Gastrocnemius medialis (tissue), 4 donors: ENCODE measurements around the gene RAD51D. TPM values are rescaled to one million over a fixed set of nuclear protein-coding genes. Genes with fewer than 3 reads are reported as not detected.

Experiments
- ATAC-seq, 2 donors: fragments of 150-250 bp; one replicate each; pipeline ENCODE4 v1.9.1; 2016
- DNase-seq, 2 donors: peaks; one replicate each; pipeline ENCODE4 v3.0.0-alpha.2; 2019
- H3K27ac ChIP-seq, 4 donors: fragments of 200-600 bp; sonication (generic); 1 replicate in 1 of 4; 2 replicates in 3 of 4; pipeline ENCODE4 v1.5.1; 2016 to 2018; ENCODE audit warnings: mild to moderate bottlenecking in 2 of 4, moderate library complexity in 1 of 4
- H3K27me3 ChIP-seq, 3 donors: fragments of 200-600 bp; sonication (generic) in 2 of 3; 1 replicate in 1 of 3; 2 replicates in 2 of 3; pipeline versions ENCODE4 v1.5.1 to v1.6.0; 2016 to 2019; ENCODE audit warnings: mild to moderate bottlenecking in 1 of 3, moderate library complexity in 1 of 3
- H3K36me3 ChIP-seq, 2 donors: fragments of 200-600 bp; sonication (generic) in 1 of 2; one replicate each; pipeline ENCODE4 v1.5.1; 2017 to 2018
- H3K4me1 ChIP-seq, 2 donors: fragments of 200-600 bp; sonication (generic) in 1 of 2; one replicate each; pipeline ENCODE4 v1.5.1; 2016 to 2017; ENCODE audit warnings: mild to moderate bottlenecking in 2 of 2
- H3K4me3 ChIP-seq, 4 donors: fragments of 200-600 bp; sonication (generic) in 3 of 4; 1 replicate in 1 of 4; 2 replicates in 3 of 4; pipeline ENCODE4 v1.5.1; 2016 to 2019; ENCODE audit warnings: mild to moderate bottlenecking in 2 of 4
- H3K9me3 ChIP-seq, 3 donors: fragments of 200-600 bp; sonication (generic) in 2 of 3; 1 replicate in 1 of 3; 2 replicates in 2 of 3; pipeline ENCODE4 v1.5.1; 2016 to 2019
- CTCF ChIP-seq, 5 experiments: fragments of 450-650 bp in 3 of 5; fragments of 200-600 bp in 2 of 5; sonication (generic) in 2 of 5; IDR thresholded peaks in 4 of 5; conservative IDR thresholded peaks in 1 of 5; 1 replicate in 4 of 5; 2 replicates in 1 of 5; pipeline ENCODE4 v1.5.1; 2016 to 2019; ENCODE audit warnings: antibody characterized with exemption in 5 of 5, mild to moderate bottlenecking in 3 of 5, moderate library complexity in 3 of 5
- POLR2A ChIP-seq, 2 donors: fragments of 450-650 bp; IDR thresholded peaks; one replicate each; pipeline ENCODE4 v1.6.1; 2017; ENCODE audit warnings: antibody characterized with exemption in 2 of 2, mild to moderate bottlenecking in 2 of 2, moderate library complexity in 2 of 2
- in situ Hi-C, 4 donors: fragments of 200-750 bp; cut with MboI; loops; one replicate each; pipeline versions ENCODE4 v1.15.0 to v1.8.0; 2017; ENCODE audit warnings: low sequenced_read_pairs in 4 of 4
- intact Hi-C: fragments of 100-400 bp; cut with DNase I; formaldehyde crosslinking; loops from one replicate; pipeline ENCODE4 v1.15.1; 2023; ENCODE audit warnings: low total_unique reads
- total RNA-seq, 4 donors: library from RNA; depleted of rRNA; stranded (reverse); fragments of >200 nt; gene quantifications; one replicate each; pipeline versions ENCODE4 v1.1.0 to v1.2.3, GENCODE V29; 2016

Gene RAD51D
- total RNA-seq, 4 donors from 2014 or later = 2.5 to 5.2 (median 2.8) TPM

- TF ChIP-seq POLR2A (IDR thresholded peaks at IDR 0.05) (peak; percentile 59 to 75), CTCF (IDR thresholded peaks at IDR 0.05 in 4 of 5, conservative IDR thresholded peaks at IDR 0.05 in 1 of 5) (peak in 1 of 5 experiments; percentile 13)
- Histone ChIP-seq H3K9me3 (no peaks in the 10 kb centered on the region), H3K4me1 (peaks cover 13 to 30% of the 10 kb centered on the region in 2 donors), H3K36me3 (no peaks in the 10 kb centered on the region), H3K27ac (peak within 1 kb of the TSS; percentile 87 to 97 (median 90)), H3K27me3 (no peaks in the 10 kb centered on the region), H3K4me3 (peak within 1 kb of the TSS; percentile 47 to 57 (median 54))
- DNase-seq = peak; percentile 93 to 95
- peak; percentile 99 to 100 for ATAC-seq
- intact Hi-C loops (loop anchor here (1.0 to 5.0 kb wide), 5 partner anchors 26 to 103 kb away; partner anchors contain the start of genes CCT6B, LIG3 and ZNF830), in situ Hi-C loops (no loop called here)
Measured at GRCh38 chr17:35063514-35064223, 56.0 kb downstream of the RAD51D start, which contains the start of gene RFFL. RFFL (minus strand) TSS chr17:35063707; CDS start chr17:35026553, 37,154 bp downstream.

GRCh38 chr17:35062308-35062707, 57.4 kb downstream of the RAD51D start:
- Histone ChIP-seq H3K27ac (peak overlapping the region; percentile 87 to 97 (median 90)), H3K36me3 (no peaks in the 10 kb centered on the region), H3K4me1 (peaks cover 13 to 30% of the 10 kb centered on the region in 2 donors), H3K27me3 (no peaks in the 10 kb centered on the region), H3K9me3 (no peaks in the 10 kb centered on the region), H3K4me3 (peak overlapping the region in 2 of 4 donors; percentile 52 to 57)
- intact Hi-C loops (loop anchor here (2.0 to 5.0 kb wide), 3 partner anchors 50 to 102 kb away; partner anchors contain the start of genes CCT6B, LIG3 and ZNF830), in situ Hi-C loops (no loop called here)
- TF ChIP-seq CTCF (IDR thresholded peaks at IDR 0.05 in 4 of 5, conservative IDR thresholded peaks at IDR 0.05 in 1 of 5) = no peak
- TF ChIP-seq POLR2A (IDR thresholded peaks at IDR 0.05) = no peak
- ATAC-seq (no peak), DNase-seq (no peak)

GRCh38 chr17:35057332-35057915, 62.2 kb downstream of the RAD51D start:
- TF ChIP-seq CTCF (IDR thresholded peaks at IDR 0.05 in 4 of 5, conservative IDR thresholded peaks at IDR 0.05 in 1 of 5) (no peak), POLR2A (IDR thresholded peaks at IDR 0.05) (no peak)
- Histone ChIP-seq H3K36me3 (no peaks in the 10 kb centered on the region), H3K27ac (no peak overlapping the region), H3K4me1 (peaks cover 1 to 20% of the 10 kb centered on the region in 2 donors), H3K9me3 (no peaks in the 10 kb centered on the region), H3K4me3 (no peak overlapping the region), H3K27me3 (no peaks in the 10 kb centered on the region)
- intact Hi-C loops (no loop called here), in situ Hi-C loops (no loop called here)
- ATAC-seq = no peak
- DNase-seq = no peak

GRCh38 chr17:35056013-35056412, 63.6 kb downstream of the RAD51D start:
- no peak overlapping the region for H3K27ac ChIP-seq
- H3K27me3 ChIP-seq = no peaks in the 10 kb centered on the region
- in situ Hi-C loops = no loop called here
- no peaks in the 10 kb centered on the region for H3K9me3 ChIP-seq
- no peak for TF ChIP-seq CTCF (IDR thresholded peaks at IDR 0.05 in 4 of 5, conservative IDR thresholded peaks at IDR 0.05 in 1 of 5)
- no peak for TF ChIP-seq POLR2A (IDR thresholded peaks at IDR 0.05)
- peaks cover 9 to 24% of the 10 kb centered on the region in 2 donors for H3K4me1 ChIP-seq
- no peaks in the 10 kb centered on the region for H3K36me3 ChIP-seq
- intact Hi-C loops = no loop called here
- H3K4me3 ChIP-seq = no peak overlapping the region
- DNase-seq = no peak
- no peak for ATAC-seq
